GM10847 (cell line): ENCODE measurements around the gene PALLD.

Experiments used
- POLR2A ChIP-seq: IDR thresholded peaks from 2 replicates; pipeline ENCODE4 v1.6.1; 2011; ENCODE audit not compliant: insufficient read length; ENCODE audit errors: extremely low read depth

PALLD gene

GRCh38 chr4:168776382-168776781 lies 279.5 kb downstream of the PALLD start:
- TF ChIP-seq POLR2A = no peak

DNA sequence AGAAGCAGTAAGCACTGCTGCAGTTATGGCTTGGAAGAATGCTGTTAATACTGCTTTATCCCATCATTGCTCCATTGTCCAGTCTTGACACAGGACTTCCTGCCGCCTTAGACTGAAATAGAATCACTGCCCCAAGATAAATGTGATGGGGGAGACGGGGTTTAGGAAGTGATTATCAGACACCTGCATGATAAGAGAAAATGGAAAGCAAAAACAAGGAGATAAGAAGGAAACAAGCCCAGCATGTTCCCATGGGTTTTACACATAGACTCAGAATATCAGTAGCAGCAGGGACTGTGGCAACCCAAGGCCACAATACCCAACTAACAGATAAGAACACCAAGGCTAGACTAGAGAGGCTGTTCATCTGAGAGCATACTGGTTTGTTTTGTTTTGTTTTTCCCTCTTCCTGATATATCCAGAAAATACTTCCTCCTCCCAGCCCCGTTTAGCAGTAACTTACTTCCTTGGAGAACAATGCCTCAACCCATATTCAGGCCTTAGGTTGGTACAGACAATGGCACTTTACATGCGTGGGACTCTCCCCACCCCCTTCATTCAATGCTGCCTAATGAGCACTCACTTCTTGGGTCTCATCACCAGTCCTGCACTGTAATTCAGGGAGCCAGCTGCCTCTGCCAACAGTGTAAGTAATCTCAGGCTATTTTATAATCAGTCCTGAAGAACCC lies 280.6 kb downstream of the PALLD start:
- TF ChIP-seq POLR2A = no peak

GRCh38 chr4:168781341-168781740 lies 284.5 kb downstream of the PALLD start:
- TF ChIP-seq POLR2A = no peak

DNA sequence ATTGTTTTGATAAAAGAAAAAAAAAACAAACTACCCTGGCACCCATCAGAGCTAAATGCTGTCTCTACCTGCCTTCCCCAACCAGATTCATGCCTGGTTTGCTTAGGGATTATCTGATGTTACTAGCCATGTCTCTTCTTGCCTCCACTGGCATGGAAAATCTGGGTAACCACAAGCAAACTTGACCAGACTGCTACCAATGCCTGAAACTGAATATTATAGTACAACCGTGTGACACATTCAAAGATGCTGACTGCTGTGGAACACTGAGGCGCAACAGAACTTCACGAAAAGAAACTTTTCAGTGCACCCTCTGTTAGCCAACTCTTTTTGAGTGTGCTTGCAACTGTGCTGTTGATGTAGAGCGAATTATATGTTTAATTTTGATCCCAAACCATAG lies 285.1 kb downstream of the PALLD start:
- TF ChIP-seq POLR2A = no peak

DNA sequence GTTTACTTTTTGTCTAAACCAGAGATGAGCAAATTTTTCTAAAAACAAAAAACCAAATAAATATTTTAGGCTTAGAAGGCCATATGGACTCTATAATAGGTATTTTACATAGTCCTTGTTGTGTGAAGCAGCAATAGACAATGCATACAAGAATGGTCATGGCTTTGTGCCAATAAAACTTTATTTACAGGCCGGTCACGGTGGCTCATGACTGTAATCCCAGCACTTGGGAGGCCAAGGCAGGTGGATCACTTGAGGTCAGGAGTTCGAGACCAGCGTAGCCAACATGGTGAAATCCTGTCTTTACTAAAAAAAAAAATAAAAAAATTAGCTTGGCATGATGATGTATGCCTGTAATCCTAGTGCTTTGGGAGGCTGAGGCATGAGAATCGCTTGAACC lies 285.6 kb downstream of the PALLD start:
- no peak for TF ChIP-seq POLR2A

DNA sequence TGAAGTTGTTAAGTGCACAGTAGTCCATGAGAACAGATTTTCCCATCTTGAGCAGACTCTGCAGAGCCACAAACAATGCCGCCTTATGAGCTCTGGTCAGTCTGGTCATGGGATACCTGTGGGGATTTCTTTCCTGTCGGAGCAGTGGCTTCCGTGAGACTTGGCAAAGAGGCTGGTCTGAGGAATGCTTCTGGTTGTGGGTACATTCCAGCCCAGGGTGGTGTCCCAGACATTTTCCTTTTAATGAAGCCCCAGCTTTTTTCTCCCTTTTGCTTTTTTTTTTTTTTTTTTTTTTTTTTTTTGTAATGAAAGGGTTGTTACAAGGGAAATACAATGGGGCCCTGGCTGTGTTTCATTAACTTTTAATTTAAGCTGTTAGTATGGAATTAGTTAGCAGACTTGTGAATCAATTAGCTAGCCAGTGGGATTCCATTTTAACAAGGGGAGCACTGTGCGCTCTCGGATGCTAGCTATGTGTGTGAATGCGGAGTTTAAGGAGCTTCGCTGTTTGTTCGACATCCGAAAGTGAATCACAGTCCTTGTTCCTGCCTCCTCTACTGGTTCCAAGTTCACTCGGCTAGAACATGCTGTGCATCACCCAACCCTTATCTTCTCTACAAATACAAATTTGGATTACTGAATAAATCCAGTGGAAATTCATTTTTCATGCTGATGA lies 288.1 kb downstream of the PALLD start:
- no peak for TF ChIP-seq POLR2A

DNA sequence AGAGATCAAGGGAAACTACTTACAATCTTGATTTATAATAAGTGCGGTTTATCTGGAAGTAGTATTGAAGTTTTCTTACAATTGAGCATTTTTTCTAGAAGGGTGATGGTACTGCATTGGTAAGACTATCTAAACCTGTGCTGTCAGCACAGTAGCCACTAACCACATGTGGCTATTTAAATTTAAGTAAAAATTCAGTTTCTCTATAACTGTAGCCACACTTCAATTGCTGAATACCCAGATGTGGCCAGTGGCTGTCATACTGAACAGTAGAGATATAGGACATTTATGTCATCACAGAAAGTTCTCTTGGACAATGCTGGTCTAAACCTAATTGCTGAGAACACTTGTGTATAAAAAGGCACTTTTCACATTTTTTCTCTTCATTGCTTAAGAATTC lies 290.5 kb downstream of the PALLD start:
- no peak for TF ChIP-seq POLR2A

DNA sequence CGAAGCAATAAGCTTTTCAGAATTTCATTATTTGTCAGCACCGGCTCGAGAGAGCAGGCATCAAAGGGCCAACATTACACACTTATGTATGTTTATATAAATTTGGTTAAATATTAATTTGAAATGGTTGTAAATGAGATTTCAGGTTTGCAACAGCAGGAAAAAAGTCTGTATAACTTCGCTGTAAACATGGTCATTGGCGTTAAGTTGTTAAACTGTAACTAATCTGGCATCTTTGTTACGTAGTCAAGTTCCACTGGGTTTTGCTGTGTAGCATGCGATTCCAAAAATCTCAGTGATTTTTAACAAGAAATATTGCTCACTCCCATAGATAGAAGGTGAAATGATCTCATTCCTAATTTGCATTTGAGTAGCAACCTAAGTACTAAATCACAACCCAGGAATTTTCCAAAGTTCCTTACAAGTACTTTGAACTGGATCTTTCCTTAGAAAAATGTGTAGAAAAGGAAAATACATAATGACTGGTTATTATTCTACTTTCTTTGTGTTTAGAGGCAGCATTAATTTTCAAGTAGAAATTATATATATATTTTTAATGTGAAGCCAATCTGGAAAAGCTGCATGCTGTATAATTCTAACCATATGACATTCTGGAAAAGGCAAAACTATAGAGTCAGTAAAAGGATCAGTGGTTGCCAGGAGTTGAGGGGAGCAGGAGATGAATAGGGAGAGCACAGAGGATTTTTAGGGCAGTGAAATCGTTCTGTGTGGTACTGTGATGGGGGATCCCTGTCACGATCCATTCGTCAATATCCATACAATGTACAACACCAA lies 291.1 kb downstream of the PALLD start:
- TF ChIP-seq POLR2A = no peak

GRCh38 chr4:168790898-168791297 lies 294.0 kb downstream of the PALLD start:
- TF ChIP-seq POLR2A = no peak

GRCh38 chr4:168791376-168791775 lies 294.5 kb downstream of the PALLD start:
- TF ChIP-seq POLR2A = no peak

- TF ChIP-seq POLR2A = no peak
Observed at GRCh38 chr4:168793542-168793941, 296.7 kb downstream of the PALLD start.

DNA sequence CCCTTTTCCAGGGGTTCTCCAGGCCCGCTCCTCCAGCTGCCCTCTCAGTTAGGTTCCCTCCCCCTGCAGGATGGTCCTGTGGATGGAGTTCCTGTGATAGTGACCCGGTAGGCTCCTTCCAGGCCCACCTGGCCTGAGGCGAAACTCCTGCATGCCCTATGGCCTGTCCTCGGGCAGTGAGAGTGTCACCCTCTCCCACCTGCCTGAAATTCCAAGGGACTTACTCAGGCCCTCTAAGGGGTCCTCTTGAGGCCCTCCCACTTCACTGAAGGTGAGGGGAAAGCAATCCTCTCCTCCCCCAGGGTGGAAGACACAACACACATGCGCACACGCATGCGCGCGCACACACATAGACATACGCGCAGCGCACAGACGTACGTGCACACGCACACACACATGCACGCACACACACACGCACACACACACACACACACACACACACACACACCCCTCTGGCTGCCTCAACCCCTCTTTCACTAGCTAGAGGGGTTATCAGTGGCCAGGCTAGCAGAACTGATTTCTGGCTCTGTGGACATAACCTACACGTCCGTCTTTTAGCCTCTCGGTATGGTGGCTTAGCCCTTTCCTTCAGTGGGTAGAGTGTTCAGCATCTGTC lies 297.3 kb downstream of the PALLD start:
- no peak for TF ChIP-seq POLR2A

DNA sequence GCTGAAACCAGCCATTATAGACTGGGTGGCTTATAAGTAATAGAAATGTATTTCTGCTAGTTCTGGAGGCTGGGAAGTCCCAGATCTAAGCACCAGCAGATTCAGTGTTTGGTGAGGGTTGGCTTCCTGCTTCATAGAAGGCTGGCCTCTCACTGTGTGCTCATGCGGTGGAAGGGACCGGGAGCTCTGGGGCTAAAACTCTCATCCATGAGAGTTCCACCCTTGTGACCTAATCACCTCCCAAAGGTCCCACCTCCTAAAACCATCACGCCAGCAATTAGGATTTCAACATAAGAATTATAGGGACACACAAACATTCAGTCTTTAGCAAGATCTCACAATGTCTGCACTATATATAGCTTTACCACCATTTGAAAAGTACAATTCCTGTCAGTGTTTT lies 298.0 kb downstream of the PALLD start:
- TF ChIP-seq POLR2A = no peak

DNA sequence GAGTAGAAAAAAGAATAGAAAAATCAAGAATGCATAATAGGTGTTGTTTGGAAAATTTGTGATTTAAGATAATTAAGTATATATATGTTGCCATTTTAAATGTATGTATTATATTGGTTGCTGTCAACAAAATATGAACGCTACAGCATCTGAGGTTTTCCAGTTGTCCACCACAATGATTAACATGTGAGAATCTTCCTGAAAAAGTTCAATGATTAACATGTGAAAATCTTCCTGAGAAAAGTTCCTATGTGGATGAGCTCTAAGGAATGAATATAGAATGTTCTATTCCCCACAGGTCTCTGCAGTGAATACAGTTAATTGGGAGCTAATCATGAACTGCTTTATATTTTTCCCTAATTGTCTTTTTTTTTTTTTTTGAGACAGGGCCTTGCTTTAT lies 298.5 kb downstream of the PALLD start:
- no peak for TF ChIP-seq POLR2A

GRCh38 chr4:168796362-168797106 lies 299.7 kb downstream of the PALLD start:
- TF ChIP-seq POLR2A = no peak
